ENCODE data around the gene GTF2H3. TPM values are rescaled to one million over a fixed set of nuclear protein-coding genes. Genes with fewer than 3 reads are reported as not detected.

Gene GTF2H3
- total and polyA plus RNA-seq, 10 donors: 6.4 to 23.1 (median 19.7) TPM

- Histone ChIP-seq H3K27me3 (replicated peaks in 1 of 7) (no peaks in the 10 kb centered on the region), H3K27ac (no peak overlapping the region), H3K4me1 (peaks cover 5 to 56% (median 27%) of the 10 kb centered on the region in 6 donors), H3K9me3 (no peaks in the 10 kb centered on the region), H3K36me3 (peaks cover 0 to 71% (median 61%) of the 10 kb centered on the region in 6 donors), H3K4me3 (no peak overlapping the region)
- 87 to 96% (median 92%) methylated on average over 3 of the region's 3 CpGs for WGBS, 5 donors
- DNase-seq: no peak
- TF ChIP-seq POLR2A (IDR thresholded peaks at IDR 0.05): no peak
- TF ChIP-seq POLR2AphosphoS5 (IDR thresholded peaks at IDR 0.05): no peak
- TF ChIP-seq, protein P1, sequence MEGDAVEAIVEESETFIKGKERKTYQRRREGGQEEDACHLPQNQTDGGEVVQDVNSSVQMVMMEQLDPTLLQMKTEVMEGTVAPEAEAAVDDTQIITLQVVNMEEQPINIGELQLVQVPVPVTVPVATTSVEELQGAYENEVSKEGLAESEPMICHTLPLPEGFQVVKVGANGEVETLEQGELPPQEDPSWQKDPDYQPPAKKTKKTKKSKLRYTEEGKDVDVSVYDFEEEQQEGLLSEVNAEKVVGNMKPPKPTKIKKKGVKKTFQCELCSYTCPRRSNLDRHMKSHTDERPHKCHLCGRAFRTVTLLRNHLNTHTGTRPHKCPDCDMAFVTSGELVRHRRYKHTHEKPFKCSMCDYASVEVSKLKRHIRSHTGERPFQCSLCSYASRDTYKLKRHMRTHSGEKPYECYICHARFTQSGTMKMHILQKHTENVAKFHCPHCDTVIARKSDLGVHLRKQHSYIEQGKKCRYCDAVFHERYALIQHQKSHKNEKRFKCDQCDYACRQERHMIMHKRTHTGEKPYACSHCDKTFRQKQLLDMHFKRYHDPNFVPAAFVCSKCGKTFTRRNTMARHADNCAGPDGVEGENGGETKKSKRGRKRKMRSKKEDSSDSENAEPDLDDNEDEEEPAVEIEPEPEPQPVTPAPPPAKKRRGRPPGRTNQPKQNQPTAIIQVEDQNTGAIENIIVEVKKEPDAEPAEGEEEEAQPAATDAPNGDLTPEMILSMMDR (IDR thresholded peaks at IDR 0.05 in 8 of 11, conservative IDR thresholded peaks at IDR 0.05 in 3 of 11): no peak
- intact Hi-C loops (cut with DNase I; ENCODE audit: low total_unique reads): no loop called here
Observed at GRCh38 chr12:123597100-123597499, 36.5 kb upstream of the GTF2H3 start.

DNA sequence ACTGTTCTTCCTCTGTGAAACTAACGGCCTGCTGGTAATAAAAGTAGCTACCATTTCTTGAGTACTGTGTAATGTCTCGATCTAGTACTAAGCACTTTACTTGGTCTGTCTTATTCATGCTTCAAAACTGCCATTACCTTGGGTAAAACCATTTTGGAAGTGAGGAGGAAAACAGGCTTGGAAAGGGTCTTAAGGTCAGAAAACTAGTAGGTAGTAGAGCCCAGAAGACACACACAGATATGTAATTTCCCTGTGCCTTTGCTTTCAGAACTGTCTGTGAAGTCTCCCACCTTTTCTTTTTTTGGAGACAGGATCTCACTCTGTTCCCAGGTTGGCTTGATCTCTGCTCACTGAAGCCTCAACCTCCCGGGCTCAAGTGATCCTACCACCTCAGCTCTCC, 35.1 kb upstream of the GTF2H3 start:
- Histone ChIP-seq H3K27ac (no peak overlapping the region), H3K9me3 (no peaks in the 10 kb centered on the region), H3K36me3 (peaks cover 0 to 57% (median 48%) of the 10 kb centered on the region in 6 donors), H3K27me3 (replicated peaks in 1 of 7) (no peaks in the 10 kb centered on the region), H3K4me3 (no peak overlapping the region), H3K4me1 (peaks cover 10 to 59% (median 30%) of the 10 kb centered on the region in 6 donors)
- TF ChIP-seq POLR2AphosphoS5 (IDR thresholded peaks at IDR 0.05): no peak
- TF ChIP-seq POLR2A (IDR thresholded peaks at IDR 0.05): no peak
- TF ChIP-seq, protein P1 (IDR thresholded peaks at IDR 0.05 in 8 of 11, conservative IDR thresholded peaks at IDR 0.05 in 3 of 11): no peak
- intact Hi-C loops (cut with DNase I; ENCODE audit: low total_unique reads): no loop called here
- WGBS, 5 donors: 73 to 89% (median 79%) methylated on average over 3 of the region's 3 CpGs
- no peak for DNase-seq

GRCh38 chr12:123599310-123599709, 34.3 kb upstream of the GTF2H3 start:
- TF ChIP-seq POLR2AphosphoS5 (IDR thresholded peaks at IDR 0.05): no peak
- TF ChIP-seq, protein P1 (IDR thresholded peaks at IDR 0.05 in 8 of 11, conservative IDR thresholded peaks at IDR 0.05 in 3 of 11): no peak
- H3K9me3 ChIP-seq: no peaks in the 10 kb centered on the region
- 87 to 100% (median 97%) methylated on average over 1 of the region's 1 CpG for WGBS, 5 donors
- H3K36me3 ChIP-seq: peaks cover 0 to 56% (median 41%) of the 10 kb centered on the region in 6 donors
- no peaks in the 10 kb centered on the region for H3K27me3 ChIP-seq (replicated peaks in 1 of 7)
- H3K27ac ChIP-seq: no peak overlapping the region
- intact Hi-C loops (cut with DNase I; ENCODE audit: low total_unique reads): no loop called here
- peaks cover 10 to 59% (median 33%) of the 10 kb centered on the region in 6 donors for H3K4me1 ChIP-seq
- DNase-seq: no peak
- no peak overlapping the region for H3K4me3 ChIP-seq

- H3K27me3 ChIP-seq (replicated peaks in 1 of 7): no peaks in the 10 kb centered on the region
- TF ChIP-seq POLR2A (IDR thresholded peaks at IDR 0.05) (no peak), POLR2AphosphoS5 (IDR thresholded peaks at IDR 0.05) (no peak)
- TF ChIP-seq, protein P1 (IDR thresholded peaks at IDR 0.05 in 8 of 11, conservative IDR thresholded peaks at IDR 0.05 in 3 of 11): no peak
- H3K27ac ChIP-seq: no peak overlapping the region
- WGBS, 5 donors: 93 to 98% (median 95%) methylated on average over 7 of the region's 7 CpGs
- intact Hi-C loops (cut with DNase I; ENCODE audit: low total_unique reads): no loop called here
- peaks cover 10 to 59% (median 35%) of the 10 kb centered on the region in 6 donors for H3K4me1 ChIP-seq
- DNase-seq: no peak
- H3K9me3 ChIP-seq: no peaks in the 10 kb centered on the region
- peaks cover 0 to 56% (median 38%) of the 10 kb centered on the region in 6 donors for H3K36me3 ChIP-seq
- H3K4me3 ChIP-seq: no peak overlapping the region
Observed at GRCh38 chr12:123599721-123600120, 33.9 kb upstream of the GTF2H3 start.

Measured in spleen (tissue), 11 donors.